Neuronal stem cell (in vitro differentiated cells): ENCODE measurements around the gene BEAN1.
A peak's percentile ranks its signal among the peaks of the same experiment; 100 is the strongest.

Experiments
- DNase-seq: peaks from one replicate; pipeline ENCODE4 v3.0.0-alpha.2; 2013; ENCODE audit warnings: low spot score
- H2AFZ ChIP-seq: one replicate; pipeline ENCODE4 v1.6.1; 2013; ENCODE audit warnings: mild to moderate bottlenecking, low read length, inconsistent platforms
- H2AK5ac ChIP-seq: 2 replicates; pipeline ENCODE4 v1.6.1; 2013; ENCODE audit warnings: low read depth, mild to moderate bottlenecking, inconsistent platforms, low read length, moderate library complexity, mixed read lengths
- H2BK120ac ChIP-seq: 2 replicates; pipeline ENCODE4 v1.6.1; 2013; ENCODE audit warnings: low read depth, mild to moderate bottlenecking, inconsistent platforms, low read length, moderate library complexity, mixed read lengths
- H2BK12ac ChIP-seq: one replicate; pipeline ENCODE4 v1.6.1; 2013; ENCODE audit warnings: low read length, inconsistent platforms
- H2BK15ac ChIP-seq: 2 replicates; pipeline ENCODE4 v1.6.1; 2013; ENCODE audit warnings: mild to moderate bottlenecking, low read length, inconsistent platforms, mixed read lengths
- H2BK5ac ChIP-seq: one replicate; pipeline ENCODE4 v1.6.1; 2013; ENCODE audit warnings: inconsistent platforms, mild to moderate bottlenecking, low read length, moderate library complexity
- H3K14ac ChIP-seq: one replicate; pipeline ENCODE4 v1.6.1; 2013; ENCODE audit warnings: low read length, inconsistent platforms
- H3K18ac ChIP-seq: 2 replicates; pipeline ENCODE4 v1.6.1; 2013; ENCODE audit warnings: low read length, inconsistent platforms
- H3K23ac ChIP-seq: 2 replicates; pipeline ENCODE4 v1.6.1; 2013; ENCODE audit warnings: low read depth, mild to moderate bottlenecking, mixed read lengths, low read length, inconsistent platforms; ENCODE audit not compliant: poor library complexity
- H3K27ac ChIP-seq: replicated peaks from 3 replicates; pipeline ENCODE4 v1.5.1; 2013; ENCODE audit warnings: low read length, inconsistent platforms
- H3K27me3 ChIP-seq, 3 experiments: 2 replicates each; pipeline ENCODE4 v1.6.1; 2013; ENCODE audit warnings: low read length in 3 of 3, mild to moderate bottlenecking in 2 of 3, inconsistent platforms in 1 of 3, low read depth in 1 of 3, mixed read lengths in 1 of 3, moderate library complexity in 1 of 3; ENCODE audit not compliant: control insufficient read depth in 3 of 3, insufficient read depth in 3 of 3
- H3K36me3 ChIP-seq, 2 donors: replicated peaks in 1 of 2; 2 replicates each; pipeline ENCODE4 v1.6.1; 2013; ENCODE audit warnings: low read length in 2 of 2; ENCODE audit not compliant: control insufficient read depth in 2 of 2, insufficient read depth in 2 of 2
- H3K4ac ChIP-seq: 2 replicates; pipeline ENCODE4 v1.6.1; 2013; ENCODE audit warnings: inconsistent platforms, mild to moderate bottlenecking, low read length, moderate library complexity
- H3K4me1 ChIP-seq, 2 donors: 1 replicate in 1 of 2; 2 replicates in 1 of 2; pipeline ENCODE4 v1.6.1; 2013; ENCODE audit warnings: low read length in 2 of 2, low read depth in 1 of 2; ENCODE audit not compliant: control insufficient read depth in 2 of 2, insufficient read depth in 1 of 2
- H3K4me2 ChIP-seq: one replicate; pipeline ENCODE4 v1.6.1; 2013; ENCODE audit warnings: mild to moderate bottlenecking, low read length, inconsistent platforms; ENCODE audit not compliant: insufficient read depth, poor library complexity, severe bottlenecking
- H3K4me3 ChIP-seq, 2 donors: 2 replicates each; pipeline ENCODE4 v1.5.1; 2013; ENCODE audit warnings: low read length in 2 of 2, mild to moderate bottlenecking in 2 of 2, inconsistent platforms in 1 of 2, moderate library complexity in 1 of 2
- H3K79me1 ChIP-seq: one replicate; pipeline ENCODE4 v1.6.1; 2013; ENCODE audit warnings: low read depth, mild to moderate bottlenecking, inconsistent platforms, low read length, moderate library complexity
- H3K9ac ChIP-seq: one replicate; pipeline ENCODE4 v1.6.1; 2013; ENCODE audit warnings: mild to moderate bottlenecking, low read depth, low read length, inconsistent platforms; ENCODE audit not compliant: poor library complexity
- H3K9me3 ChIP-seq, 2 donors: replicated peaks in 1 of 2; 2 replicates each; pipeline versions ENCODE3 to v1.6.1; 2013; ENCODE audit warnings: low read length in 2 of 2, mild to moderate bottlenecking in 2 of 2, inconsistent platforms in 1 of 2, low read depth in 1 of 2, mixed read lengths in 1 of 2, moderate library complexity in 1 of 2; ENCODE audit not compliant: control insufficient read depth in 2 of 2, insufficient read depth in 1 of 2
- H4K8ac ChIP-seq: one replicate; pipeline ENCODE4 v1.6.1; 2013; ENCODE audit warnings: low read depth, mild to moderate bottlenecking, inconsistent platforms, low read length, moderate library complexity
- H4K91ac ChIP-seq: one replicate; pipeline ENCODE4 v1.6.1; 2013; ENCODE audit warnings: low read length, low read depth, mild to moderate bottlenecking, inconsistent platforms; ENCODE audit not compliant: poor library complexity
- WGBS, 2 donors: extraction: QIAGEN DNeasy Blood & Tissue Kit; methylation state at CpG; one replicate each; pipeline ENCODE4 v1.1.7; 2013; ENCODE audit warnings: missing lambda C conversion rate in 2 of 2, mixed read lengths in 1 of 2; ENCODE audit not compliant: insufficient read length in 2 of 2, insufficient replicate concordance in 1 of 2; ENCODE audit errors: extremely low coverage in 2 of 2; 5-methylcytosine and 5-hydroxymethylcytosine counted together

BEAN1 gene

GRCh38 chr16:66484453-66485213 lies 57.5 kb downstream of the BEAN1 start:
- Histone ChIP-seq H3K4me3 (no peak overlapping the region), H3K79me1 (no peaks in the 10 kb centered on the region), H3K27ac (no peak overlapping the region), H3K36me3 (no peaks in the 10 kb centered on the region), H3K9ac (no peak overlapping the region), H2AFZ (no peak overlapping the region), H2BK12ac (peak overlapping the region; percentile 59), H3K4ac (no peak overlapping the region), H3K4me1 (peaks cover 8 to 15% of the 10 kb centered on the region in 2 donors), H2BK5ac (peak overlapping the region; percentile 12), H4K91ac (no peak overlapping the region), H3K14ac (no peak overlapping the region), H3K23ac (peak overlapping the region; percentile 21), H4K8ac (no peak overlapping the region), H3K27me3 (no peaks in the 10 kb centered on the region), H2AK5ac (peak overlapping the region; percentile 64), H2BK120ac (no peak overlapping the region), H3K18ac (no peak overlapping the region), H3K4me2 (no peak overlapping the region), H2BK15ac (peak overlapping the region; percentile 69), H3K9me3 (no peaks in the 10 kb centered on the region)
- DNase-seq: no peak
- no CpG with 5 or more reads among the region's 15 CpGs for WGBS, 2 donors

GRCh38 chr16:66485376-66485775 lies 58.3 kb downstream of the BEAN1 start:
- no peaks in the 10 kb centered on the region for H3K36me3 ChIP-seq
- H3K18ac ChIP-seq: no peak overlapping the region
- H3K9me3 ChIP-seq: no peaks in the 10 kb centered on the region
- no peak overlapping the region for H2AFZ ChIP-seq
- peaks cover 8 to 15% of the 10 kb centered on the region in 2 donors for H3K4me1 ChIP-seq
- no peaks in the 10 kb centered on the region for H3K27me3 ChIP-seq
- H4K8ac ChIP-seq: no peak overlapping the region
- DNase-seq: no peak
- H2AK5ac ChIP-seq: peak overlapping the region; percentile 64
- no CpG with 5 or more reads among the region's 6 CpGs for WGBS, 2 donors
- no peaks in the 10 kb centered on the region for H3K79me1 ChIP-seq
- H3K27ac ChIP-seq: no peak overlapping the region
- no peak overlapping the region for H3K4ac ChIP-seq
- H2BK120ac ChIP-seq: no peak overlapping the region
- H3K4me2 ChIP-seq: no peak overlapping the region
- peak overlapping the region; percentile 69 for H2BK15ac ChIP-seq
- H2BK12ac ChIP-seq: no peak overlapping the region
- H3K4me3 ChIP-seq: no peak overlapping the region
- peak overlapping the region; percentile 12 for H2BK5ac ChIP-seq
- no peak overlapping the region for H3K9ac ChIP-seq
- no peak overlapping the region for H3K23ac ChIP-seq
- no peak overlapping the region for H4K91ac ChIP-seq
- no peak overlapping the region for H3K14ac ChIP-seq

- no peak overlapping the region for H3K18ac ChIP-seq
- no peak overlapping the region for H3K4me2 ChIP-seq
- H3K23ac ChIP-seq: no peak overlapping the region
- no peaks in the 10 kb centered on the region for H3K9me3 ChIP-seq
- no peak for DNase-seq
- H4K91ac ChIP-seq: peak overlapping the region; percentile 1
- WGBS, 2 donors: no CpG with 5 or more reads among the region's 12 CpGs
- no peak overlapping the region for H3K14ac ChIP-seq
- peak overlapping the region; percentile 16 for H2BK15ac ChIP-seq
- H3K9ac ChIP-seq: no peak overlapping the region
- H3K27me3 ChIP-seq: no peaks in the 10 kb centered on the region
- H2AK5ac ChIP-seq: no peak overlapping the region
- no peak overlapping the region for H2BK12ac ChIP-seq
- H3K79me1 ChIP-seq: no peaks in the 10 kb centered on the region
- no peak overlapping the region for H3K4me3 ChIP-seq
- peaks cover 8 to 15% of the 10 kb centered on the region in 2 donors for H3K4me1 ChIP-seq
- H2AFZ ChIP-seq: peak overlapping the region; percentile 81
- H2BK5ac ChIP-seq: no peak overlapping the region
- H2BK120ac ChIP-seq: no peak overlapping the region
- H3K4ac ChIP-seq: peak overlapping the region; percentile 59
- peak overlapping the region; percentile 6 for H3K27ac ChIP-seq
- H3K36me3 ChIP-seq: no peaks in the 10 kb centered on the region
- no peak overlapping the region for H4K8ac ChIP-seq
Measured at GRCh38 chr16:66486199-66486772, 59.2 kb downstream of the BEAN1 start.

GRCh38 chr16:66486773-66487579 lies 59.9 kb downstream of the BEAN1 start:
- no peak overlapping the region for H3K9ac ChIP-seq
- H3K14ac ChIP-seq: no peak overlapping the region
- WGBS, 2 donors: no CpG with 5 or more reads among the region's 3 CpGs
- H3K36me3 ChIP-seq: no peaks in the 10 kb centered on the region
- no peaks in the 10 kb centered on the region for H3K79me1 ChIP-seq
- peak overlapping the region; percentile 81 for H2AFZ ChIP-seq
- no peak overlapping the region for H3K23ac ChIP-seq
- peak overlapping the region; percentile 16 for H2BK15ac ChIP-seq
- H3K9me3 ChIP-seq: no peaks in the 10 kb centered on the region
- H2BK5ac ChIP-seq: no peak overlapping the region
- H3K4ac ChIP-seq: peak overlapping the region; percentile 59
- no peak overlapping the region for H2BK120ac ChIP-seq
- no peak overlapping the region for H2BK12ac ChIP-seq
- peak overlapping the region; percentile 66 for H2AK5ac ChIP-seq
- no peak for DNase-seq
- no peak overlapping the region for H4K8ac ChIP-seq
- no peak overlapping the region for H3K4me2 ChIP-seq
- H4K91ac ChIP-seq: peak overlapping the region; percentile 1
- H3K27me3 ChIP-seq: no peaks in the 10 kb centered on the region
- H3K18ac ChIP-seq: peak overlapping the region; percentile 61
- no peak overlapping the region for H3K4me3 ChIP-seq
- peaks cover 8 to 15% of the 10 kb centered on the region in 2 donors for H3K4me1 ChIP-seq
- H3K27ac ChIP-seq: peak overlapping the region; percentile 6
